Measurements from ENCODE around the gene AQP12B. TPM values are rescaled to one million over a fixed set of nuclear protein-coding genes. Genes with fewer than 3 reads are reported as not detected.
"Not testable (repeated sequence)": the region's sequence is repeated elsewhere in the genome, so short reads cannot be mapped to it uniquely, and the experiment has no call there.

AQP12B gene, protein sequence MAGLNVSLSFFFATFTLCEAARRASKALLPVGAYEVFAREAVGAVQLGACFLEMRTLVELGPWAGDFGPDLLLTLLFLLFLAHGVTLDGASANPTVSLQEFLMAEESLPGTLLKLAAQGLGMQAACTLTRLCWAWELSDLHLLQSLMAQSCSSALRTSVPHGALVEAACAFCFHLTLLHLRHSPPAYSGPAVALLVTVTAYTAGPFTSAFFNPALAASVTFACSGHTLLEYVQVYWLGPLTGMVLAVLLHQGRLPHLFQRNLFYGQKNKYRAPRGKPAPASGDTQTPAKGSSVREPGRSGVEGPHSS
- polyA plus RNA-seq (2013, experiment 1 of 2), result not detected
- polyA plus RNA-seq (2013, experiment 2 of 2), result not detected

DNA sequence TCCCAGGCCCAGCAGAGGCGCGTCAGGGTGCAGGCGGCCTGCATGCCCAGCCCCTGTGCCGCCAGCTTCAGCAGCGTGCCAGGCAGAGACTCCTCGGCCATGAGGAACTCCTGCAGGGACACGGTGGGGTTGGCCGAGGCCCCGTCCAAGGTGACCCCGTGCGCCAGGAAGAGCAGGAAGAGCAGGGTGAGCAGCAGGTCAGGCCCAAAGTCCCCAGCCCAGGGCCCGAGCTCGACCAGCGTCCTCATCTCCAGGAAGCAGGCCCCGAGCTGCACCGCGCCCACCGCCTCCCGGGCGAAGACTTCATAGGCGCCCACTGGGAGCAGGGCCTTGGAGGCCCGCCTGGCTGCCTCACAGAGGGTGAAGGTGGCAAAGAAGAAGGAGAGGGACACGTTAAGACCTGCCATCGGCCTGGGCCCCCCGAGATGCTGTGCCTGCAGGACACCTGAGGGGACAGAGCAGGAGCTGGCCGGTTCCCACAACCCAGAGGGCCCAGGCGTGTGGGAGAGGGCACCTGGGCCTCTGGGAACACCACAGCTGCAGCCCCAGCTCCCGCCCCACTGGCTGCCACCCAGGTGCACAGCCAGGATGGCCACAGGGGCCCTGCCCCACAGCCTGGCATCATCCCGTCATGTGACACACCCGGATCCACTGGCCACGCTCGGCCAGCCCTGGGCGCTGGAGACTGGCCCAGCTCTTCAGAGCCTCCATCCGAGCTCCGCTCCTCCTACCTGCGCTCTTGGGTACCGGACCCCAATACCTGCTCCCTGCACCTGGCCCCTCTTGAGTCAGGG, at the start of gene AQP12B:
TSS of gene AQP12B (minus strand) at position 455 of the 794 bp plus-strand sequence. CDS start at position 407, 48 bp downstream.
- not testable (repeated sequence) for H2BK5ac ChIP-seq (ENCODE audit: low read length); H3K18ac ChIP-seq (ENCODE audit: low read length); H4K8ac ChIP-seq (ENCODE audit: low read depth, low read length); H2BK120ac ChIP-seq (ENCODE audit: low read depth, low read length); H4K91ac ChIP-seq (ENCODE audit: low read depth, low read length, poor library complexity); H2AFZ ChIP-seq (ENCODE audit: low read length); H3K79me1 ChIP-seq (ENCODE audit: low read depth, low read length); H3K9me3 ChIP-seq (replicated peaks in 1 of 2; ENCODE audit: control insufficient read depth in 2 of 2, insufficient read depth in 1 of 2, low read depth in 1 of 2, low read length in 2 of 2); H2AK5ac ChIP-seq (ENCODE audit: low read depth, low read length); H3K14ac ChIP-seq (ENCODE audit: low read length); H2BK15ac ChIP-seq (ENCODE audit: low read length); H3K4ac ChIP-seq (ENCODE audit: low read length); H3K4me2 ChIP-seq (ENCODE audit: insufficient read depth, low read length, poor library complexity, severe bottlenecking); H3K4me1 ChIP-seq (ENCODE audit: control insufficient read depth in 2 of 2, insufficient read depth in 1 of 2, low read depth in 1 of 2, low read length in 2 of 2); H3K4me3 ChIP-seq (ENCODE audit: low read length in 2 of 2); H3K23ac ChIP-seq (ENCODE audit: low read depth, low read length, poor library complexity); H3K27ac ChIP-seq (replicated peaks; ENCODE audit: low read length); DNase-seq (ENCODE audit: low spot score); H2BK12ac ChIP-seq (ENCODE audit: low read length); H3K36me3 ChIP-seq (replicated peaks in 1 of 2; ENCODE audit: control insufficient read depth in 2 of 2, insufficient read depth in 2 of 2, low read length in 2 of 2); H3K9ac ChIP-seq (ENCODE audit: low read depth, low read length, poor library complexity)
- H3K27me3 ChIP-seq (ENCODE audit: control insufficient read depth in 3 of 3, insufficient read depth in 3 of 3, low read depth in 1 of 3, low read length in 3 of 3), result peaks cover 0 to 21% (median 0%) of the 10 kb centered on the region in 3 experiments
- WGBS, 2 donors (ENCODE audit: extremely low coverage in 2 of 2, insufficient read length in 2 of 2, insufficient replicate concordance in 1 of 2), result no CpG with 5 or more reads among the region's 37 CpGs

DNA sequence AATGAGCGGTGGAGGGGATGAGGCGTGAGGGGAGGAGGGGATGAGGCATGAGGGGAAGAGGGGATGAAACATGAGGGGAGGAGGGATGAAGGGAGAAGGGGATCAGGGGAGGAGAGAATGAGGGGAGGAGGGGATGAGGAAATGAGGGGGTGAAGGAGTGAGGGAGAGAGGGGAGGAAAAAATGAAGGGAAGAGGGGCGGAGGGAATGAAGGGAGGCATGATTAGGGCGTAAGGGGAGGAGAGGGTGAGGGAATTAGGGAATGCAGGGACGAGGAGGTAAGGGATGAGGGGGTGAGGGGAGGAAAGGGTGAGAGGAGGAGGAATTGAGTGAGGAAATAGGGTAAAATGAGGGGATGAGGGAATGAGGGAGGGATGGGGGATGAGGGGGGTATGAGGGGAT, 49.5 kb upstream of the AQP12B start:
- Histone ChIP-seq H2BK120ac (ENCODE audit: low read depth, low read length) (no peak overlapping the region), H3K23ac (ENCODE audit: low read depth, low read length, poor library complexity) (no peak overlapping the region), H3K27ac (replicated peaks; ENCODE audit: low read length) (no peak overlapping the region), H3K18ac (ENCODE audit: low read length) (no peak overlapping the region), H3K27me3 (ENCODE audit: control insufficient read depth in 3 of 3, insufficient read depth in 3 of 3, low read depth in 1 of 3, low read length in 3 of 3) (no peaks in the 10 kb centered on the region), H3K79me1 (ENCODE audit: low read depth, low read length) (peaks cover 3% of the 10 kb centered on the region), H2AK5ac (ENCODE audit: low read depth, low read length) (no peak overlapping the region), H2AFZ (ENCODE audit: low read length) (no peak overlapping the region), H3K4me2 (ENCODE audit: insufficient read depth, low read length, poor library complexity, severe bottlenecking) (no peak overlapping the region), H3K36me3 (replicated peaks in 1 of 2; ENCODE audit: control insufficient read depth in 2 of 2, insufficient read depth in 2 of 2, low read length in 2 of 2) (peaks cover 18 to 20% of the 10 kb centered on the region in 2 donors), H4K91ac (ENCODE audit: low read depth, low read length, poor library complexity) (no peak overlapping the region), H3K14ac (ENCODE audit: low read length) (no peak overlapping the region), H3K4me1 (ENCODE audit: control insufficient read depth in 2 of 2, insufficient read depth in 1 of 2, low read depth in 1 of 2, low read length in 2 of 2) (no peaks in the 10 kb centered on the region), H3K9me3 (replicated peaks in 1 of 2; ENCODE audit: control insufficient read depth in 2 of 2, insufficient read depth in 1 of 2, low read depth in 1 of 2, low read length in 2 of 2) (peaks cover 0 to 2% of the 10 kb centered on the region in 2 donors), H4K8ac (ENCODE audit: low read depth, low read length) (no peak overlapping the region), H2BK12ac (ENCODE audit: low read length) (no peak overlapping the region), H3K4me3 (ENCODE audit: low read length in 2 of 2) (no peak overlapping the region), H3K4ac (ENCODE audit: low read length) (no peak overlapping the region), H2BK5ac (ENCODE audit: low read length) (no peak overlapping the region), H2BK15ac (ENCODE audit: low read length) (no peak overlapping the region), H3K9ac (ENCODE audit: low read depth, low read length, poor library complexity) (no peak overlapping the region)
- DNase-seq (ENCODE audit: low spot score), result no peak
- WGBS, 2 donors (ENCODE audit: extremely low coverage in 2 of 2, insufficient read length in 2 of 2, insufficient replicate concordance in 1 of 2), result 100% methylated on average over 5 of the region's 5 CpGs; no CpG with 5 or more reads in 1 of the 2 donors

DNA sequence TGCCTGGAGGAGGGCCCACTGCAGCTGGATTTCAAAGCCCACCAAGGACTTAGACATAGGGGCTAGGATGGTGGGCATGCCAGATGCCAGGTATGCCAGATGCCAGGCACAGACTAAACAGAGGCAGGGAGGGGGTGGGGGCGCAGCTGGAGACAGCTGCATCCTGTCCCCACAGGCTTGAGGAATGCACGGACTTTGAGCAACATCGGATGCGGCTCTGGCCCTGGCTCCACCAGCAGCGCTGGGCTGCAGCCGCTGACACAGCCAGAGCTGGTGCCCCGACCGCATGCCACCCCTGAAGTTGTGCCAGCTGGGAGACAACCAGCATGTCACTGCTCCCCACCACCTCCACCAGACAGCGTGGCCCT, 48.5 kb upstream of the AQP12B start:
- H3K36me3 ChIP-seq (replicated peaks in 1 of 2; ENCODE audit: control insufficient read depth in 2 of 2, insufficient read depth in 2 of 2, low read length in 2 of 2), result peaks cover 8 to 17% of the 10 kb centered on the region in 2 donors
- H3K4me3 ChIP-seq (ENCODE audit: low read length in 2 of 2), result no peak overlapping the region
- no peak overlapping the region for H4K91ac ChIP-seq (ENCODE audit: low read depth, low read length, poor library complexity)
- H3K27me3 ChIP-seq (ENCODE audit: control insufficient read depth in 3 of 3, insufficient read depth in 3 of 3, low read depth in 1 of 3, low read length in 3 of 3), result no peaks in the 10 kb centered on the region
- H3K4me1 ChIP-seq (ENCODE audit: control insufficient read depth in 2 of 2, insufficient read depth in 1 of 2, low read depth in 1 of 2, low read length in 2 of 2), result no peaks in the 10 kb centered on the region
- no peak overlapping the region for H3K9ac ChIP-seq (ENCODE audit: low read depth, low read length, poor library complexity)
- no CpG with 5 or more reads among the region's 9 CpGs for WGBS, 2 donors (ENCODE audit: extremely low coverage in 2 of 2, insufficient read length in 2 of 2, insufficient replicate concordance in 1 of 2)
- H2BK12ac ChIP-seq (ENCODE audit: low read length), result no peak overlapping the region
- H3K14ac ChIP-seq (ENCODE audit: low read length), result peak overlapping the region; percentile 82
- peak overlapping the region; percentile 71 for H3K18ac ChIP-seq (ENCODE audit: low read length)
- DNase-seq (ENCODE audit: low spot score), result no peak
- no peak overlapping the region for H4K8ac ChIP-seq (ENCODE audit: low read depth, low read length)
- no peak overlapping the region for H3K27ac ChIP-seq (replicated peaks; ENCODE audit: low read length)
- peaks cover 4% of the 10 kb centered on the region for H3K79me1 ChIP-seq (ENCODE audit: low read depth, low read length)
- no peak overlapping the region for H2AFZ ChIP-seq (ENCODE audit: low read length)
- H2BK15ac ChIP-seq (ENCODE audit: low read length), result no peak overlapping the region
- no peak overlapping the region for H3K23ac ChIP-seq (ENCODE audit: low read depth, low read length, poor library complexity)
- no peak overlapping the region for H2BK120ac ChIP-seq (ENCODE audit: low read depth, low read length)
- no peak overlapping the region for H3K4me2 ChIP-seq (ENCODE audit: insufficient read depth, low read length, poor library complexity, severe bottlenecking)
- H2BK5ac ChIP-seq (ENCODE audit: low read length), result no peak overlapping the region
- H2AK5ac ChIP-seq (ENCODE audit: low read depth, low read length), result no peak overlapping the region
- H3K9me3 ChIP-seq (replicated peaks in 1 of 2; ENCODE audit: control insufficient read depth in 2 of 2, insufficient read depth in 1 of 2, low read depth in 1 of 2, low read length in 2 of 2), result peaks cover 0 to 2% of the 10 kb centered on the region in 2 donors
- no peak overlapping the region for H3K4ac ChIP-seq (ENCODE audit: low read length)
